HG03354 (cell line): ENCODE results near the gene PITPNC1.
"Not testable (repeated sequence)": the region's sequence is repeated elsewhere in the genome, so short reads cannot be mapped to it uniquely, and the experiment has no call there.

Experiments used
- ATAC-seq: cut with Tn5 transposase; IDR thresholded peaks from one replicate; pipeline ENCODE4 v1.9.1; 2021; ENCODE audit warnings: mild to moderate bottlenecking; ENCODE audit not compliant: unreplicated experiment, poor library complexity, severe bottlenecking

PITPNC1 gene

GRCh38 chr17:67477687-67478086, 100.6 kb downstream of the PITPNC1 start:
- ATAC-seq, result no peak

- no peak for ATAC-seq
Measured at GRCh38 chr17:67478401-67479041, 101.4 kb downstream of the PITPNC1 start.

- no peak for ATAC-seq
Measured at GRCh38 chr17:67479148-67479547, 102.1 kb downstream of the PITPNC1 start.

- not testable (repeated sequence) for ATAC-seq
Measured at GRCh38 chr17:67480959-67481358, 103.9 kb downstream of the PITPNC1 start.

- no peak for ATAC-seq
Measured at GRCh38 chr17:67481808-67482207, 104.7 kb downstream of the PITPNC1 start.

GRCh38 chr17:67482764-67483163, 105.7 kb downstream of the PITPNC1 start:
- no peak for ATAC-seq

GRCh38 chr17:67484261-67484660, 107.2 kb downstream of the PITPNC1 start:
- no peak for ATAC-seq

GRCh38 chr17:67485666-67486065, 108.6 kb downstream of the PITPNC1 start:
- ATAC-seq, result no peak

- ATAC-seq, result no peak
Measured at GRCh38 chr17:67487506-67487905, 110.4 kb downstream of the PITPNC1 start.

- no peak for ATAC-seq
Measured at GRCh38 chr17:67488161-67488560, 111.1 kb downstream of the PITPNC1 start.

GRCh38 chr17:67488768-67489167, 111.7 kb downstream of the PITPNC1 start:
- ATAC-seq, result no peak

- no peak for ATAC-seq
Measured at GRCh38 chr17:67489273-67489672, 112.2 kb downstream of the PITPNC1 start.

GRCh38 chr17:67490471-67490870, 113.4 kb downstream of the PITPNC1 start:
- no peak for ATAC-seq

- no peak for ATAC-seq
Measured at GRCh38 chr17:67491009-67491680, 114.1 kb downstream of the PITPNC1 start.

- ATAC-seq, result no peak
Measured at GRCh38 chr17:67491681-67492024, 114.6 kb downstream of the PITPNC1 start.

GRCh38 chr17:67492251-67492740, 115.2 kb downstream of the PITPNC1 start:
- ATAC-seq, result no peak

- ATAC-seq, result no peak
Measured at GRCh38 chr17:67492824-67493517, 115.9 kb downstream of the PITPNC1 start.

- ATAC-seq, result no peak
Measured at GRCh38 chr17:67493812-67494211, 116.7 kb downstream of the PITPNC1 start.

- not testable (repeated sequence) for ATAC-seq
Measured at GRCh38 chr17:67495534-67495933, 118.5 kb downstream of the PITPNC1 start.

GRCh38 chr17:67496286-67496685, 119.2 kb downstream of the PITPNC1 start:
- no peak for ATAC-seq

GRCh38 chr17:67499685-67500084, 122.6 kb downstream of the PITPNC1 start:
- no peak for ATAC-seq
